ENCODE results near the gene PLEKHD1.

DNA sequence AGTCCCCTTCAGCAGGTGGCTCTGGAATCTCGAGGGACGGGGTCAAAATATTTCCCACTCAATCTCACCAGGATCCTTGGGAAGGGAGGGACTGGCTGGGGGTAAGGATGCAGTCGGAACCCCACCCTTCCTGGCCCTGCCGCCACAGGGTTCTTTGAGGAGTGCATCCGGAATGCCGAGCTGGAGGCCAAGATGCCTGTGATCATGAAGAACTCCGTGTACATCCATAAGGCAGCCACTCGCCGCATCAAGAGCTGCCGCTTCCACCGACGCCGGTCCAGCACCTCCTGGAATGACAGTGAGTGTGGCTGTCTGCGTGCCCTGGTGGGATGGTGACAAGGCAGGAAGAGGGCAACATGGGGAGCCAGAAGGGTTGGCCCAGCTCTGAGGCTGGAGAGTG is 43.1 kb downstream of the PLEKHD1 start:
- no peak for TF ChIP-seq POLR2A (IDR thresholded peaks at IDR 0.05)
- TF ChIP-seq, protein P1, sequence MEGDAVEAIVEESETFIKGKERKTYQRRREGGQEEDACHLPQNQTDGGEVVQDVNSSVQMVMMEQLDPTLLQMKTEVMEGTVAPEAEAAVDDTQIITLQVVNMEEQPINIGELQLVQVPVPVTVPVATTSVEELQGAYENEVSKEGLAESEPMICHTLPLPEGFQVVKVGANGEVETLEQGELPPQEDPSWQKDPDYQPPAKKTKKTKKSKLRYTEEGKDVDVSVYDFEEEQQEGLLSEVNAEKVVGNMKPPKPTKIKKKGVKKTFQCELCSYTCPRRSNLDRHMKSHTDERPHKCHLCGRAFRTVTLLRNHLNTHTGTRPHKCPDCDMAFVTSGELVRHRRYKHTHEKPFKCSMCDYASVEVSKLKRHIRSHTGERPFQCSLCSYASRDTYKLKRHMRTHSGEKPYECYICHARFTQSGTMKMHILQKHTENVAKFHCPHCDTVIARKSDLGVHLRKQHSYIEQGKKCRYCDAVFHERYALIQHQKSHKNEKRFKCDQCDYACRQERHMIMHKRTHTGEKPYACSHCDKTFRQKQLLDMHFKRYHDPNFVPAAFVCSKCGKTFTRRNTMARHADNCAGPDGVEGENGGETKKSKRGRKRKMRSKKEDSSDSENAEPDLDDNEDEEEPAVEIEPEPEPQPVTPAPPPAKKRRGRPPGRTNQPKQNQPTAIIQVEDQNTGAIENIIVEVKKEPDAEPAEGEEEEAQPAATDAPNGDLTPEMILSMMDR (IDR thresholded peaks at IDR 0.05) = no peak
